DMS153 (cell line): ENCODE data around the gene SOX2.
A peak's percentile ranks its signal among the peaks of the same experiment; 100 is the strongest.

Experiments
- DNase-seq: peaks from one replicate; lab custom pipeline; 2025; lab: John Stamatoyannopoulos, UW

SOX2 gene

DNA sequence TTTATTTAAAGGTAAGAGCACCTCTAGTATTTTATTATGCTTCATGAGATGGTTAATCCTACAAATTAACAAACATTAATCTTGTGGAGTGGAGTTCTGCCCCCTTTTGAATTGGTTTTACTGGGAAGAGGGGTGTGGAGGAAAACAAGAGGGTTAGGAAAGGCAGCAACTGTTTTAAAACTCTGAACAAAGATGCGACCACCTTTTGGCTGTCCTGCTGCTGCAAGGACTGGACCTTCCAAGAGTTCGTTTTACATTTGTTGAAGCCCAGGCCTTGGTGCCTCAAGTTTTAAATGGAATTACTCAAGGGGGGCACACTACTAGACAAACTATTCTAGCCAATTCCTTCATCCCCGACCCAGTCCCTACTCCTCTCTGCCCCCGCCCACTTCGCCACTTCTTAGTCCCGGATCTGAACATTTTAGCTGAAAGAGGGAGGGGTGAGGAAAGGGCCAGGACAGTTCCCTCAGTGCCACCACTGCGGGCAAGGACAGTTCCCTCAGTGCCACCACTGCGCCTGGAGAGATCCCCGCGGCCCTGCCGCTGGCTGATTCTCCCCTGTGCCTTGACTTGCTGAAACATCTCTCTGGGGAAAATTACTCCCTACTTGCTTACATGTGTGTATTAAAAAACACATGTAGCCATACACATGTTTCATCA is 11.2 kb downstream of the SOX2 start:
- no peak for DNase-seq

- DNase-seq = no peak
These were observed 12.0 kb downstream of the SOX2 start for GRCh38 chr3:181723625-181724191.

DNA sequence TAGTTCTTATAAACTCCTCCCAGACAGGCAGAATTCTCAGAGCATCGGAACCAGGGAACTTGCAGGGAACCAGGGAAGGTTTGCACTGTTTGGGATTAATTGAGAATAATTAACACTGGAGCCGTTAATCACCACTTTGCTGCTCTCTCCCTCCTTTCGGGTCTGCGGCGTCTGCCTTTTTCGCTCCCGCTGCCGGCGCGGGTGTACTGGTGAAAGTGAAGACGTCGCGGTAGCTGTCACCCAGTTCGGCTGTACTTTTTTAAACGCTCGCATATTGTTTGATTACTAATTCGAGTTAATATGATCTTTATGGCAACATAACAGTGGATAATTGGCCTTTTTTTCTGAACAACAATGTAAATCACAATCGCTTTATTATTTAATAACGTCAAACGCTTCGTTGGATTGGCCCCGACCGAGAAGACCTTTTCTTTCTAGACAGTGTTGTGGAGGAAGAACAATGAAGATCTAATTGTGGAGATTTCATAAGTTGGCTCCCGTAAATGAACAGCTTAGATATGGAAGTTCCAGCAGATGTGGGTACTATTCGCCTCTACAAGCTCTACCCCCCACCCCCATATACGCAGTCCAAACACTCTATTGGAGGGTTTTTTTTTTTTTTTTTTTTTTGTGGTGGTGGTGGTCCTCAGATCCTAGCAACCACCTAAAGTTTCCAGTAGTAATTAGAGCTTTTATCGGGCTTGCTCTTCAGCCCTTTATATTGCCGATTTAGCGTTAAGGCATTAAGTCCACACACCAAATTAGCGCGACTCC is 12.7 kb downstream of the SOX2 start:
- DNase-seq = no peak

DNA sequence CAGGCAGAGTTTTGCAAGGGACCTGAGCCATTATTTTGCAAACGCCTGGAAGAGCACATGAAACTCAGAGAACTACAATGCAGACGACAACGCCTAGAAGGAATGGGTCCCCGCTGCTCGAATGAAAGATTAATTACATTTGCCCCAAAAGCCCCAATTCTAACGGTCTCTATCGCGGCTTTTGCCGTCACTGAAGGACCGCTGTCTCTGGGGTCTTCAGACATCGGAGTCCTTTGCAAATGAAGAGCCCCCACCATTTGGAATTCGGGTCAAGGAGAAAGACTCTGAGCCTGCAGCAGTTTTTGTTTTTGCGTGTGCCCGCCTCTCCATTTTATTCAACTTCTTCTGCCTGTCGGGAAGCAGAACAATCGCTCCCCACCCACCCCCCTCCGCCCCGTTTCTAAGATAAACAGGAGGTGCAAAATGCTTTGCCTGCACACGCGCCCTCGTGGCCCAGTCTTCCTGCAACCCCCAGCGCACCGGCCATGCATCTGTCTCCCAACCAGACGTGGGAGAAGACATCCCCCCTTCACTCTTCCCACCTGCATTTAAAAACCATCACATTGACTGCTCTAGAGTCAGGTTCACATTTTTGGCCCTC is 13.5 kb downstream of the SOX2 start:
- DNase-seq = no peak

DNA sequence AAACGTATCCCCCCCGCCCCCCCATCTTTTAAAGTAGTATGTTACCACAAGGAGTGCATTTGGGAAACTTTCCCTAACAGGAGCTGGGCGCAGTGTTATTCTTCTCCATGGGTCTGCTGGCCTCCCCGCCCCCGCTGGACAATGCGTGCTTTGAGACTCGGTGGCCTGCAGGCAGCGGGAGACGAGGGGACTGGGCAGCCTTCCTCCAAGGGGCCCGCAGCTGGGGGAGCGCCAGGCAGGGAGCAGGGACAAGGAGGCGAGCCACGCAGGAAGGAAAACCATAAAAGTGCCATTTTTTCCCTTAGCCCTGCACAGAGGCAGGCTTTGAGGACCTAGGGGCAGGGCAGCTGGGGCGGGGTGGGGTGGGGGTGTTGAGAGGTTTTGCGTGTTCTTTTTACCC is 14.1 kb downstream of the SOX2 start:
- DNase-seq = no peak

DNA sequence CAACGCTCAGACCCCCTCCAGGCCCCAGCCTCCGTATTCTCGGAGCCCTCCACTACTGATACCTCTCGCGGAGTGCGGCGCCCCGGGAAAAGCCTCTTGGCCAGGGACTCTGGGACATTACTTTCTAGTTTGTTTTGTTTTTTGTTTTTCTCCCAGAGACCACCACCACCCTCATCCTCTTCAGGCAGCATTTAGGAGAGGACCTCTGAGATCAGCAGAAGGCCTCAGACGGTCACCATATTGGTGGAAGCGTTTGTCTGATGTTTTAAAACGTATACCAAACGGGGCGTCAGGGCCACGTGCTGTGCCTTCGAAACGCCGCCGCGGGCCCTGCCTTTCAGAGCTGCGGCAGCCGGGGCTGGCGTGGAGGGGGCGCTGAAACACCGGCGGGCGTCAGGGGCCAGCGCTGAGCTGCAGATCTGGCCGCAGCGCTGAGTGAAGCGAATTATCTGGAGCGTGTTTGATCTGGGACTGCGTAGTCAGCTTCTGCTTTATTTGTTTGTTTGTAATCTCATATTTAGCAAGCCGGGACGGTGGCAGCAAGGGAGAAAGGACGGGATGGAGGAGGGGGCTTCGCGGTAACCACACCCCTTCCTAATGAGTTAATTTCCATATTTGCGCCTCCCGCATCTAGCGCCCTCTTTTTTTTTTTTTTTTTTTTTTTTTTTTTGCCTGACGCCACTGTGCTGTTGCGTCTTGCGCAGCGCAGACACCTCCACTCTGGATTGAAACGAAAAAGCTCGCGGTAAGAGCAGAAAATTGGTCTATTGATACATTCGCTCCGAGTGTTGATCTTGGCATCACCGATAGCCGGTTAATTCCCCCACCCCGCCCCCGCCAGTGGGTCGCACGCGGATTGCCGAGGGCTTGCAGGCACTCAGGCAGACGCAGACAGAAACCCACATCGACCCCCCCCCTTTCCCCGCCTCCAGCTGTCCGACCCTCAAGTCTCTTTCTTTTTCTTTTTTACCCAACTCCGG is 14.9 kb downstream of the SOX2 start:
- DNase-seq = peak; percentile 75

GRCh38 chr3:181727341-181728032 is 15.8 kb downstream of the SOX2 start:
- DNase-seq = peak; percentile 19

DNA sequence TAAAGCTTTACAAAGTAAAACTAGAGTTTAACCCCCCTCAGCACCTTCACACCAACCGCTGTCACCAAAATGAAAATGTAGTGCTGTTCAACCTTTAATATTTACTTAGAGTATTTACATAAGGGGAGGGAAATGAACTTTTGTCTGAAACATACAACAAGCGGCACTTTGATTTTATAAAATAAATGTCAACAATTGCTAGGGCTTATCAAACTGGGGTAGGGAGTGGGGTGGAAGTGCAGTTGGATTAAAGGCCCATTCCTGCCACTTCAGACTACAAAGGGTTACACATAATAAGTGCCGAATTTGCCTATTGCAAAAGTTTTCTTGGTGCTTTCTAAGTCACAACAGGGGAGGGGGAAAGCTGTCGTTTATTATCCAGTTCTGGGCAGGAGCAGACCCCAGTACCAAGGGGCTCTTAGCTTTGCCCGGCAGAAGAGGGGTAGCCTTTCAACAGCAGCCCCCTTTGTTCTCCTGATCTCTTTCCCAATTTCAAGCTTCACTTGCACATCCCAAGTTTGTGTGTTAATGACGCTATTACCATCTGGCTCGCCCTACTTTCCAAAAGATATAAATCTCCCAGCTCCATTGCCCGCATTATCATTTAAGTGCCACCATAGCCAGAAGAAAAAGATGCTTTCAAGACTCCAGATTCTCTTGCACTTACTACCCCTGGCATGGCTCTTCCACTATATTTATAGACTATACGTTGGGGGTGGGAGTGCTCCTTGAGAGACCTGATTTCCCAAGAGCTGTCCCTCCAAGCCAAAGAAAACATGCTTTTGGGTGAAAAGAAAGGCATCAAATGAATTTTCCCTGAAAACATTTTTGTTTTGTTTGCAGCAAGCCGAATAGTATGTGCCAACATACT is 17.0 kb downstream of the SOX2 start:
- no peak for DNase-seq

DNA sequence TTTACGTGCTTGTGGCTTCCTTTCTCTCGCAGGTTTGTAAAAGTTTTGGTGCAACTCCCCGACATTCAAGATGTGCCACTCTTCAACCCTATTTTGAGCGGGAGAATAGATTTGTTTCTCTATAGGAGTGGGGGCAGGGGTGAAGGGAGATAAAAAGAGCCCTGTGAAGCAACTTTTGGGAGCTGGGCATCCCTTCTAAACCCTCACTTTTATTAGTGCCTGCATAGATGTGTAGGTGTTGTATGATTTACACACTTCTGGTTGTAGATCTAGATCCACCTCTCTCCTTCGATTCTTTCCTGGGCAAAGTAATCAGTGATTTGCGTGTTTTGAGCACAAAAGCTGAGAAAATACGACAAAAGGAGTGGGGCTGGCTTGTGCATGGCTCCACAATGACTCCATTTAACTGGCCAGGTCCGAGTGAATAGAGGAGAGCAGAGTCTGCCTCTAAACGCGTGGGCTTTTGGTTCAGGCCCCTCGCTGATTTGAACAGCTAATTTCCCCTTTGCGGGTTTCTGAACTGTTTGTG is 17.7 kb downstream of the SOX2 start:
- no peak for DNase-seq

DNA sequence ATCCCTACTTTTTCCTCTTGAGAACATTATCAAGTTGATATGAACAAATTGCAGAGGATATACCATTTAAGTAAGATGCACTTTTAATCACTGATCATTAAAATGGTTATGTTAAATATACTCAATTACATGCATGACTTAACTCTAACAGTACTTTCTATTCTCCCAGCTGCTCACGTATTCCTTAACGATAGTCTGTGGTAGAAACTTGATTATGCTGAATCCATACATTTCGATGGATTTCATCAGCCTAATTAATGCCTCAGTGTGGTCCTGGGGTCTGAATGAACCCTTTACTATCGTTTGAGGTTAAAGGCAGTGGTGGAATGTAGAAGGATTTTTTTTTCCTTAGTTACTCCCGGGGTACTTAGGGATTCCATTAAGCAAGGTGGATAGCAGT is 18.6 kb downstream of the SOX2 start:
- DNase-seq = no peak

GRCh38 chr3:181730934-181731333 is 19.2 kb downstream of the SOX2 start:
- no peak for DNase-seq

GRCh38 chr3:181735911-181736310 is 24.2 kb downstream of the SOX2 start:
- DNase-seq = no peak

- no peak for DNase-seq
These were observed 26.8 kb downstream of the SOX2 start for GRCh38 chr3:181738551-181738950.

GRCh38 chr3:181739628-181740027 is 27.9 kb downstream of the SOX2 start:
- peak; percentile 16 for DNase-seq

GRCh38 chr3:181741417-181741816 is 29.7 kb downstream of the SOX2 start:
- DNase-seq = no peak

DNA sequence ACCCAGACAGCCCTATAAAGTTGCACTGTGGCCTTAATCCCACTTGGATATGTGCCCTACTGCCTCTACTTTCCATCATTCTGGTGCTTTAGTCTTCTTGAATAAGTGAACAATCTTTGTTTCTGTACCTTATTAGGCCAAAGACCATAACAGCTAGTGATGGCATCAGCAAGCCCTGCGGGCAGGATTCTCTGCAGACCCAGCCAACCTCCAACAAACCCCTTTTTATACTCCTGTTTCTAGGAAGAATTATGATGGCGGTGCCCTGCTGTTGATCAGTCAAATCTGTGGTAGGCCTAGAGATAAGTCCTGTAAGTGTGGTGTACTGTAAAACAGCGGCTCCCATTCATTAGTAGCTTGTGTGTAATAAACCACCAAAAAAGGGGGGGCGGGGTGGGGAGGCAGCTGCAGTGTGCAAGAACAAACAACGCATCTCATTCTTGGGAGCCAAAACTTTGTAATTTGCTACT is 40.5 kb downstream of the SOX2 start:
- peak; percentile 29 for DNase-seq

GRCh38 chr3:181753391-181753790 is 41.7 kb downstream of the SOX2 start:
- DNase-seq = no peak

DNA sequence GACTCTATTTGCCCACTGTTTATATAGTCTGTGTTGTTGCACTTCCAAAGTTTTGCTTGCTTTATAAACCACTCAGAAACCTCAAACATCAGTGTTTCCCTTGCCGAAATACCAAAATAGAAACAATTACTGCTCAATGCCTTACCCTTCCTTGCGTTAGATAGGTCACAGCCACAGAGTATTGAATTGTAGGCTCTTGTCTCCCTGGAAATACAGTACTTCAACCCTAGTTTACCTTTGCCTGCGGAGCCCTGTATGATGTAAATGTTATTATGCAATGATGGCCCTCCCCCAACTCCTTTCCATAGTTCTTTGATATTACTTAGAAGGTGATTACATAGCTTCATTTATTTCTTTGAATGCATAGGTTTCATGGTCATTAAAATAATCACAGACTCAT is 44.2 kb downstream of the SOX2 start:
- DNase-seq = peak; percentile 76

DNA sequence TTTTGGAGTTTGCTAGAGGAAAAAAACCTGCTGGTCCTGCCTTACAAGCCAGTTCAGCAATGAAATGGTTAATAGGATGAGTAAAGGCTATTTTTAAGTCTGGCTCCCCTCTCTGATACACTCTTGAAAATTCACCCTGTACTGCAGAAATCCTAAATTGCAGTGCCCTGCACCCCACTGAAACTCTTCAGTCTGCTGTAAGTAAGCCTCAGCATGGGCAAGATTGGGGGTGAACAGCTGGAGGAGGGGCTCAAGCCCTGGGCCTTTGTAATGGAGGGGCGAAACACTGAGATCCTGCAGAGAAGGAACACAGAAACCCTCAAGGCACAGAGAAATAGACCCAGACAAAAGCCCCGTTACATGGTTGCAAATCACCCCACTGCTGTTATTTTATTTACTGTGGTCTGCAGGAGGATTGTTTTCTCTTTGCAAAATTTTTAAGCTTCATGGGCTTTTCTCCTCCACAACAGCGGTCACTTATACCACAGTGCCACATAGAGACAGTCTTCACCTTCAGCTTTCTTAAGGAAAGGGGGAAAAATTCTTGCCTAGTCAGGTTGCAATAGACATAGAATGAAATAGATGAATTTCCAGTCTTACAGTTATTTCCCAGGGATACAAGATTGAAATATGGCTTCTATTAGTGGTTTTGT is 45.0 kb downstream of the SOX2 start:
- DNase-seq = peak; percentile 25
